ENCODE data around the gene NANOS1. TPM values are rescaled to one million over a fixed set of nuclear protein-coding genes. Genes with fewer than 3 reads are reported as not detected.

The NANOS1 gene
- total RNA-seq, 4 donors from 2014 or later, result 16.5 to 25.0 (median 20.4) TPM

DNA sequence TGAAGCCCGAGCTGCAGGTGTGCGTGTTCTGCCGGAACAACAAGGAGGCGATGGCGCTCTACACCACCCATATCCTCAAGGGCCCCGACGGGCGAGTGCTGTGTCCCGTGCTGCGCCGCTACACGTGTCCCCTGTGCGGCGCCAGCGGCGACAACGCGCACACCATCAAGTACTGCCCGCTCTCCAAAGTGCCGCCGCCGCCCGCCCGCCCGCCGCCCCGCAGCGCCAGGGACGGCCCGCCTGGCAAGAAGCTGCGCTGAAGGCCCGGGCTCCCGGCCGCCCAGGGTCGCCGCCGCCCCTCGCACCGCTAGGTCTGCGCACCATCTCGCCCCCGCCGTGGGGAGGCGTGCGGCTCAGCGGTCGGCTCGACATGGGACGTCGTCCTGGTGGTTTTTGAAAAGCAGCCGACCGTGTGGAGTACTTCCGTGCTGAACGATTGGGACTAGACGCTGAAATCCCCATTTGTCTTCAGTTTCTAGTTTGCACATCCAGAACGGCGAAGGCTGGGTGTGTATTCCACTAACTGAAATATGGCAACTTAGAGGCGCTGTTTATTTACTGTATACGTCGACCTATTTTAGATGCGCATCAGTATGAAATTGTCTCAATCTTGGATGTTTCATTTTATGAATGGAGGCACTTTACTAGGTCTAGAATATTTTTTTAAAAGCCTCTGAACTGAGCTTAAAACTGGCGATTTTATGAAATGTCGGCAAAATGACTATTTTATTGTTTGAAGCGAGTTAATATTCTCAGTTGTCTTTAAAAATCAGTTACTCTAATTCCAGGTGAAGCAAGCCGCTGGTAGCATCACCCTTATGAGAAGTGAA lies 1.1 kb downstream of the NANOS1 start:
- peak; percentile 70 to 75 for DNase-seq
- intact Hi-C loops (cut with DNase I), result no loop called here
- peaks cover 19 to 30% of the 10 kb centered on the region in 2 donors for H3K4me1 ChIP-seq

DNA sequence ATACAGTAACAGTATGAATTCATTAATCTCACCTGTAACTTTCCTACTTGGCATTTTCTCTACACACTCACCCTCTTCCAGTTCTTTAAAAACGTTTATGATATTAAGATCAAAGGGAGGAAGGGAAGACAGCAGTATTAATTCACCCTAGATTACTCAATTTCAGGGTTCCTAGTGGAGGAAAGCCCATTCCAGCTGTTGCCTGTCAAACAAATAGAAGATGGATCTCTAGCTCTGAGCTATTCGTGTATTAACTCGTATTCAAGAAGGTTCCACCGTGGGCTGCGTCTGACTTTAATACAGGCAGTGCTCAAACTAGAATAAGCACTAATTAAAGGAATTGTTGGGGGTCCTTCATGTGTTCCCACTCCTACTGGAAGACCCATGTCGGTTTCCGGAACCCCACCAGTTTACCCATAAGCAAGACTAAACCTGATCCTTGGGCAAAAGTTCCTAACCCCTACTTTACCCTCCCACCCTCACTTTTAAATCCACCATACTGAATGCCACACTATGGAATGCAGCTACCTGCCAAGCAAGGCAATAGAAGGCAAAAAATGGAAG lies 2.1 kb downstream of the NANOS1 start:
- Histone ChIP-seq H3K36me3 (peaks cover 24 to 26% of the 10 kb centered on the region in 2 donors), H3K4me1 (peaks cover 9 to 23% of the 10 kb centered on the region in 2 donors), H3K27me3 (no peaks in the 10 kb centered on the region), H3K27ac (no peak overlapping the region), H3K9me3 (no peaks in the 10 kb centered on the region), H3K4me3 (replicated peaks in 1 of 3) (peak overlapping the region in 1 of 3 donors; percentile 57)
- DNase-seq, result no peak
- WGBS, 2 donors, result 79 to 88% methylated on average over 7 of the region's 7 CpGs
- intact Hi-C loops (cut with DNase I), result no loop called here
- TF ChIP-seq, protein P1, sequence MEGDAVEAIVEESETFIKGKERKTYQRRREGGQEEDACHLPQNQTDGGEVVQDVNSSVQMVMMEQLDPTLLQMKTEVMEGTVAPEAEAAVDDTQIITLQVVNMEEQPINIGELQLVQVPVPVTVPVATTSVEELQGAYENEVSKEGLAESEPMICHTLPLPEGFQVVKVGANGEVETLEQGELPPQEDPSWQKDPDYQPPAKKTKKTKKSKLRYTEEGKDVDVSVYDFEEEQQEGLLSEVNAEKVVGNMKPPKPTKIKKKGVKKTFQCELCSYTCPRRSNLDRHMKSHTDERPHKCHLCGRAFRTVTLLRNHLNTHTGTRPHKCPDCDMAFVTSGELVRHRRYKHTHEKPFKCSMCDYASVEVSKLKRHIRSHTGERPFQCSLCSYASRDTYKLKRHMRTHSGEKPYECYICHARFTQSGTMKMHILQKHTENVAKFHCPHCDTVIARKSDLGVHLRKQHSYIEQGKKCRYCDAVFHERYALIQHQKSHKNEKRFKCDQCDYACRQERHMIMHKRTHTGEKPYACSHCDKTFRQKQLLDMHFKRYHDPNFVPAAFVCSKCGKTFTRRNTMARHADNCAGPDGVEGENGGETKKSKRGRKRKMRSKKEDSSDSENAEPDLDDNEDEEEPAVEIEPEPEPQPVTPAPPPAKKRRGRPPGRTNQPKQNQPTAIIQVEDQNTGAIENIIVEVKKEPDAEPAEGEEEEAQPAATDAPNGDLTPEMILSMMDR (IDR thresholded peaks at IDR 0.05), result no peak
- no peak for TF ChIP-seq POLR2A (IDR thresholded peaks at IDR 0.05)

More for the DNA sequence above, 1.1 kb downstream of the NANOS1 start:
- Histone ChIP-seq H3K9me3 (no peaks in the 10 kb centered on the region), H3K27me3 (no peaks in the 10 kb centered on the region), H3K4me3 (replicated peaks in 1 of 3) (peak overlapping the region in 2 of 3 donors; percentile 13 to 57), H3K27ac (peak overlapping the region in 1 of 3 donors; percentile 67), H3K36me3 (peaks cover 16 to 17% of the 10 kb centered on the region in 2 donors)
- WGBS, 2 donors, result 24 to 30% methylated on average over 13 to 14 of the region's 65 CpGs
- TF ChIP-seq, protein P1 (IDR thresholded peaks at IDR 0.05), result peak in 2 of 6 experiments; percentile 14 to 20
- TF ChIP-seq POLR2A (IDR thresholded peaks at IDR 0.05), result peak in 1 of 2 donors; percentile 22

DNA sequence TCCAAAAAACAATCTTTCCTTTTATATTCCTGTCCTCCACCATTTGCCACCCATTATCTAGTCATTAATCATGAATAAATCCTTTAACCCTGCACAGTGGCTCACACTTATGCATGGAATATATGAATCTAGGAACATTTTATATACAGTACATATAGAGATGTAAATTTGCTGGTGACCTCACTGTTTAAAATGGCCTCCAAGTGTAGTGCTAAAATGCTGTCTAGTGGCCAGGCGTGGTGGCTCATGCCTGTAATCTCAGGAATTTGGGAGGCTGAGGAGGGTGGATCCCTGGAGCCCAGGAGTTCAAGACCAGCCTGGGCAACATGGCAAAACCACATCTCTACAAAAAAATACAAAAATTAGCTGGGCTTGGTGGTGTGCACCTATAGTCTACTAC lies 9.6 kb downstream of the NANOS1 start:
- WGBS, 2 donors, result 83 to 88% methylated on average over 1 of the region's 1 CpG
- DNase-seq, result no peak
- Histone ChIP-seq H3K36me3 (peaks cover 78 to 85% of the 10 kb centered on the region in 2 donors), H3K27me3 (no peaks in the 10 kb centered on the region), H3K4me3 (replicated peaks in 1 of 3) (no peak overlapping the region), H3K9me3 (no peaks in the 10 kb centered on the region), H3K4me1 (peaks cover 0 to 9% of the 10 kb centered on the region in 2 donors), H3K27ac (no peak overlapping the region)
- TF ChIP-seq, protein P1 (IDR thresholded peaks at IDR 0.05), result no peak
- no peak for TF ChIP-seq POLR2A (IDR thresholded peaks at IDR 0.05)
- intact Hi-C loops (cut with DNase I), result no loop called here

DNA sequence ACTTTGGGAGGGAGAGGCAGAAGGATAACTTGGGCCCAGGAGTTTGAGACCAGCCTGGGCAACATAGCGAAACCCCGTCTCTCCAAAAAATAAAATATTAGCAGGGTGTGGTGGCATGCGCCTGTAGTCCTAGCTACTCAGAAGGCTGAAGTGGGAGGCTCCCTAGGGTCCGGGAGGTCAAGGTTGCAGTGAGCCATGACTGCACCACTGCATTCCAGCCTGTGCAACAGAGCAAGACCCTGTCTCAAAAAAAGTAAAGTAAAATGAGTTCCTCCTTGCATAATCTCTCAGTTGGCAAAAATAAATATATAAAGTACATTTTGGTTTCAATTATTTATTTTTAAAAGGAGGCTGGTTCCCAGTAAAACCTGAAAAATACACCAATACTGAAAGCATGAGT lies 11.8 kb downstream of the NANOS1 start:
- Histone ChIP-seq H3K27ac (no peak overlapping the region), H3K9me3 (no peaks in the 10 kb centered on the region), H3K36me3 (peaks cover 66 to 75% of the 10 kb centered on the region in 2 donors), H3K4me1 (peaks cover 6 to 22% of the 10 kb centered on the region in 2 donors), H3K27me3 (no peaks in the 10 kb centered on the region), H3K4me3 (replicated peaks in 1 of 3) (no peak overlapping the region)
- 84 to 85% methylated on average over 4 of the region's 4 CpGs for WGBS, 2 donors
- TF ChIP-seq, protein P1 (IDR thresholded peaks at IDR 0.05), result no peak
- TF ChIP-seq POLR2A (IDR thresholded peaks at IDR 0.05), result no peak
- intact Hi-C loops (cut with DNase I), result no loop called here
- DNase-seq, result peak in 1 of 2 donors; percentile 40

DNA sequence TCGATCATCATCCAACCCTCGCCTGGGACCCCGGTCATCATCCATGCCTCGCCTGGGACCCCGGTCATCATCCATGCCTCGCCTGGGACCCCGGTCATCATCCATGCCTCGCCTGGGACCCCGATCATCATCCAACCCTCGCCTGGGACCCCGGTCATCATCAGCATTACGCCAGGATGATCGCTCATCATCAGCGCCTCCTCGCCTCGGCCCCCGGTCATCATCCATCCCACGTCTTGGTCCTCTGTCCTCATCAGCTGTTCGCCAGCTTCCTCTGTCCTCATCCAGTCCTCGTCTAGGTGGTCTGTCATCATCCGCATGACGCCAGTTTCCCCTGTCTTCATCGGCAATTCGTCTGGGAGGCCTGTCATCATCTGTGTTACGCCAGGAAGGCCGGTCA lies 12.7 kb downstream of the NANOS1 start:
- Histone ChIP-seq H3K27ac (no peak overlapping the region), H3K9me3 (no peaks in the 10 kb centered on the region), H3K27me3 (no peaks in the 10 kb centered on the region), H3K4me3 (replicated peaks in 1 of 3) (no peak overlapping the region), H3K4me1 (peaks cover 14 to 30% of the 10 kb centered on the region in 2 donors), H3K36me3 (peaks cover 58 to 72% of the 10 kb centered on the region in 2 donors)
- no peak for TF ChIP-seq POLR2A (IDR thresholded peaks at IDR 0.05)
- TF ChIP-seq, protein P1 (IDR thresholded peaks at IDR 0.05), result no peak
- intact Hi-C loops (cut with DNase I), result no loop called here
- WGBS, 2 donors, result 97 to 98% methylated on average over 26 of the region's 26 CpGs
- DNase-seq, result no peak
